ENCODE measurements around the gene CA10. TPM values are rescaled to one million over a fixed set of nuclear protein-coding genes. Genes with fewer than 3 reads are reported as not detected.

The CA10 gene
- total and polyA plus RNA-seq, 9 of the 15 experiments (the other 6 are each of a cell fraction or from before 2014, with no cell fraction given), result not detected

DNA sequence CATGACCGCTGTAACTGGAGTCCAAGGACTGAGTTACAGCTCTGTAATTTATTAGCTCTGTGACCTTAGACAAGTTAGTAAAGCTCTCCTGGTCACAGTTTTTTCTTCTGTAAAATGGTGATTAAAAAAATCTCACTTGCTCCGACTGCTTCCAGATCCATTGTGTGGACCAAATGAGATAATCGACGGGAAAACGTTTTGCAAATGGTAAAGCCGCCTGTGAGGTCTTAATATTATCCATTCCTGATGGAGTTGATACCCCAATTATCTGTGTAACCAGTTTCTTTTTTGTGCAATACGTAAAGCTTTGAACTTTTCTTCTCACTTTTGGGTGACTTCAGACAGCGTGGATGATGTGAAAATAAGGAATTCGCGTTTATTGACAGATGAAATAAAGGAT, 475.2 kb downstream of the CA10 start:
- no peaks in the 10 kb centered on the region for H3K27me3 ChIP-seq (ENCODE audit: control insufficient read depth in 2 of 2, insufficient read depth in 2 of 2, low read length in 2 of 2)
- in situ Hi-C loops (cut with MboI), result no loop called here
- FAIRE-seq (no peak), ATAC-seq (no peak), DNase-seq (ENCODE audit: extremely low read depth in 1 of 4, low spot score in 3 of 4) (no peak)
- POLR2A ChIA-PET, result no interaction called here
- H3K9me1 ChIP-seq (ENCODE audit: control insufficient read depth, insufficient read depth, low read length), result no peaks in the 10 kb centered on the region
- no peaks in the 10 kb centered on the region for H3K36me3 ChIP-seq (ENCODE audit: control insufficient read depth, insufficient read depth, low read length)
- CTCF ChIA-PET (ENCODE audit: low intra/inter-chr PET ratio), result no interaction called here
- no peak overlapping the region for H3K9ac ChIP-seq (ENCODE audit: insufficient read depth in 1 of 2, low read depth in 2 of 2, low read length in 2 of 2)
- no peaks in the 10 kb centered on the region for H4K20me1 ChIP-seq (replicated peaks; ENCODE audit: control insufficient read depth, insufficient read depth, low read length)
- H3K4me3 ChIP-seq, result no peak overlapping the region
- BruUV-seq (replicated peaks), result no TSS peak
- intact Hi-C loops (cut with micrococcal nuclease), result no loop called here
- H3K9me3 ChIP-seq (replicated peaks; ENCODE audit: control insufficient read depth, insufficient read depth, low read depth, low read length), result no peaks in the 10 kb centered on the region
- H3K4me2 ChIP-seq (ENCODE audit: insufficient read depth, low read length), result no peak overlapping the region
- WGBS (ENCODE audit: insufficient coverage, low coverage, missing lambda C conversion rate), result under 1% methylated on average over 10 of the region's 10 CpGs
- no peak overlapping the region for H3K27ac ChIP-seq (ENCODE audit: extremely low read depth, low read depth, low read length)
- no peaks in the 10 kb centered on the region for H3K4me1 ChIP-seq (replicated peaks in 1 of 2; ENCODE audit: control insufficient read depth in 2 of 2, insufficient read depth in 2 of 2, low read length in 2 of 2)
- H3K79me2 ChIP-seq (ENCODE audit: control insufficient read depth, insufficient read depth, low read length), result no peaks in the 10 kb centered on the region
- H2AFZ ChIP-seq (ENCODE audit: low read depth, low read length), result no peak overlapping the region
- TF ChIP-seq, protein P1, sequence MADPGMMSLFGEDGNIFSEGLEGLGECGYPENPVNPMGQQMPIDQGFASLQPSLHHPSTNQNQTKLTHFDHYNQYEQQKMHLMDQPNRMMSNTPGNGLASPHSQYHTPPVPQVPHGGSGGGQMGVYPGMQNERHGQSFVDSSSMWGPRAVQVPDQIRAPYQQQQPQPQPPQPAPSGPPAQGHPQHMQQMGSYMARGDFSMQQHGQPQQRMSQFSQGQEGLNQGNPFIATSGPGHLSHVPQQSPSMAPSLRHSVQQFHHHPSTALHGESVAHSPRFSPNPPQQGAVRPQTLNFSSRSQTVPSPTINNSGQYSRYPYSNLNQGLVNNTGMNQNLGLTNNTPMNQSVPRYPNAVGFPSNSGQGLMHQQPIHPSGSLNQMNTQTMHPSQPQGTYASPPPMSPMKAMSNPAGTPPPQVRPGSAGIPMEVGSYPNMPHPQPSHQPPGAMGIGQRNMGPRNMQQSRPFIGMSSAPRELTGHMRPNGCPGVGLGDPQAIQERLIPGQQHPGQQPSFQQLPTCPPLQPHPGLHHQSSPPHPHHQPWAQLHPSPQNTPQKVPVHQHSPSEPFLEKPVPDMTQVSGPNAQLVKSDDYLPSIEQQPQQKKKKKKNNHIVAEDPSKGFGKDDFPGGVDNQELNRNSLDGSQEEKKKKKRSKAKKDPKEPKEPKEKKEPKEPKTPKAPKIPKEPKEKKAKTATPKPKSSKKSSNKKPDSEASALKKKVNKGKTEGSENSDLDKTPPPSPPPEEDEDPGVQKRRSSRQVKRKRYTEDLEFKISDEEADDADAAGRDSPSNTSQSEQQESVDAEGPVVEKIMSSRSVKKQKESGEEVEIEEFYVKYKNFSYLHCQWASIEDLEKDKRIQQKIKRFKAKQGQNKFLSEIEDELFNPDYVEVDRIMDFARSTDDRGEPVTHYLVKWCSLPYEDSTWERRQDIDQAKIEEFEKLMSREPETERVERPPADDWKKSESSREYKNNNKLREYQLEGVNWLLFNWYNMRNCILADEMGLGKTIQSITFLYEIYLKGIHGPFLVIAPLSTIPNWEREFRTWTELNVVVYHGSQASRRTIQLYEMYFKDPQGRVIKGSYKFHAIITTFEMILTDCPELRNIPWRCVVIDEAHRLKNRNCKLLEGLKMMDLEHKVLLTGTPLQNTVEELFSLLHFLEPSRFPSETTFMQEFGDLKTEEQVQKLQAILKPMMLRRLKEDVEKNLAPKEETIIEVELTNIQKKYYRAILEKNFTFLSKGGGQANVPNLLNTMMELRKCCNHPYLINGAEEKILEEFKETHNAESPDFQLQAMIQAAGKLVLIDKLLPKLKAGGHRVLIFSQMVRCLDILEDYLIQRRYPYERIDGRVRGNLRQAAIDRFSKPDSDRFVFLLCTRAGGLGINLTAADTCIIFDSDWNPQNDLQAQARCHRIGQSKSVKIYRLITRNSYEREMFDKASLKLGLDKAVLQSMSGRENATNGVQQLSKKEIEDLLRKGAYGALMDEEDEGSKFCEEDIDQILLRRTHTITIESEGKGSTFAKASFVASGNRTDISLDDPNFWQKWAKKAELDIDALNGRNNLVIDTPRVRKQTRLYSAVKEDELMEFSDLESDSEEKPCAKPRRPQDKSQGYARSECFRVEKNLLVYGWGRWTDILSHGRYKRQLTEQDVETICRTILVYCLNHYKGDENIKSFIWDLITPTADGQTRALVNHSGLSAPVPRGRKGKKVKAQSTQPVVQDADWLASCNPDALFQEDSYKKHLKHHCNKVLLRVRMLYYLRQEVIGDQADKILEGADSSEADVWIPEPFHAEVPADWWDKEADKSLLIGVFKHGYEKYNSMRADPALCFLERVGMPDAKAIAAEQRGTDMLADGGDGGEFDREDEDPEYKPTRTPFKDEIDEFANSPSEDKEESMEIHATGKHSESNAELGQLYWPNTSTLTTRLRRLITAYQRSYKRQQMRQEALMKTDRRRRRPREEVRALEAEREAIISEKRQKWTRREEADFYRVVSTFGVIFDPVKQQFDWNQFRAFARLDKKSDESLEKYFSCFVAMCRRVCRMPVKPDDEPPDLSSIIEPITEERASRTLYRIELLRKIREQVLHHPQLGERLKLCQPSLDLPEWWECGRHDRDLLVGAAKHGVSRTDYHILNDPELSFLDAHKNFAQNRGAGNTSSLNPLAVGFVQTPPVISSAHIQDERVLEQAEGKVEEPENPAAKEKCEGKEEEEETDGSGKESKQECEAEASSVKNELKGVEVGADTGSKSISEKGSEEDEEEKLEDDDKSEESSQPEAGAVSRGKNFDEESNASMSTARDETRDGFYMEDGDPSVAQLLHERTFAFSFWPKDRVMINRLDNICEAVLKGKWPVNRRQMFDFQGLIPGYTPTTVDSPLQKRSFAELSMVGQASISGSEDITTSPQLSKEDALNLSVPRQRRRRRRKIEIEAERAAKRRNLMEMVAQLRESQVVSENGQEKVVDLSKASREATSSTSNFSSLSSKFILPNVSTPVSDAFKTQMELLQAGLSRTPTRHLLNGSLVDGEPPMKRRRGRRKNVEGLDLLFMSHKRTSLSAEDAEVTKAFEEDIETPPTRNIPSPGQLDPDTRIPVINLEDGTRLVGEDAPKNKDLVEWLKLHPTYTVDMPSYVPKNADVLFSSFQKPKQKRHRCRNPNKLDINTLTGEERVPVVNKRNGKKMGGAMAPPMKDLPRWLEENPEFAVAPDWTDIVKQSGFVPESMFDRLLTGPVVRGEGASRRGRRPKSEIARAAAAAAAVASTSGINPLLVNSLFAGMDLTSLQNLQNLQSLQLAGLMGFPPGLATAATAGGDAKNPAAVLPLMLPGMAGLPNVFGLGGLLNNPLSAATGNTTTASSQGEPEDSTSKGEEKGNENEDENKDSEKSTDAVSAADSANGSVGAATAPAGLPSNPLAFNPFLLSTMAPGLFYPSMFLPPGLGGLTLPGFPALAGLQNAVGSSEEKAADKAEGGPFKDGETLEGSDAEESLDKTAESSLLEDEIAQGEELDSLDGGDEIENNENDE (IDR thresholded peaks at IDR 0.05; ENCODE audit: low read depth, low read length), result no peak
- TF ChIP-seq CHD2 (IDR thresholded peaks at IDR 0.05; ENCODE audit: low read depth, low read length) (no peak), ZNF583 (CRISPR knock-in tag; IDR thresholded peaks at IDR 0.05) (no peak), KLF6 (CRISPR knock-in tag; IDR thresholded peaks at IDR 0.05; ENCODE audit: borderline replicate concordance) (no peak), CBX1 (IDR thresholded peaks at IDR 0.05; ENCODE audit: low read depth) (no peak), ETV5 (CRISPR knock-in tag; IDR thresholded peaks at IDR 0.05; ENCODE audit: low read depth) (no peak), RBFOX2 (IDR thresholded peaks at IDR 0.05; ENCODE audit: low read depth, low read length) (no peak)
- TF ChIP-seq, protein P2, sequence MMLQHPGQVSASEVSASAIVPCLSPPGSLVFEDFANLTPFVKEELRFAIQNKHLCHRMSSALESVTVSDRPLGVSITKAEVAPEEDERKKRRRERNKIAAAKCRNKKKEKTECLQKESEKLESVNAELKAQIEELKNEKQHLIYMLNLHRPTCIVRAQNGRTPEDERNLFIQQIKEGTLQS (IDR thresholded peaks at IDR 0.05), result no peak
- TF ChIP-seq, protein P2 (CRISPR knock-in tag; conservative IDR thresholded peaks at IDR 0.05), result no peak
- TF ChIP-seq, protein P3, sequence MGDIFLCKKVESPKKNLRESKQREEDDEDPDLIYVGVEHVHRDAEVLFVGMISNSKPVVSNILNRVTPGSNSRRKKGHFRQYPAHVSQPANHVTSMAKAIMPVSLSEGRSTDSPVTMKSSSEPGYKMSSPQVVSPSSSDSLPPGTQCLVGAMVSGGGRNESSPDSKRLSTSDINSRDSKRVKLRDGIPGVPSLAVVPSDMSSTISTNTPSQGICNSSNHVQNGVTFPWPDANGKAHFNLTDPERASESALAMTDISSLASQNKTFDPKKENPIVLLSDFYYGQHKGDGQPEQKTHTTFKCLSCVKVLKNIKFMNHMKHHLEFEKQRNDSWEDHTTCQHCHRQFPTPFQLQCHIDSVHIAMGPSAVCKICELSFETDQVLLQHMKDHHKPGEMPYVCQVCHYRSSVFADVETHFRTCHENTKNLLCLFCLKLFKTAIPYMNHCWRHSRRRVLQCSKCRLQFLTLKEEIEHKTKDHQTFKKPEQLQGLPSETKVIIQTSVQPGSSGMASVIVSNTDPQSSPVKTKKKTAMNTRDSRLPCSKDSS (IDR thresholded peaks at IDR 0.05; ENCODE audit: low read depth, partially characterized antibody), result no peak

All from K562 (cell line).